GM23248 (cell line): ENCODE measurements around the gene ENTPD2. TPM values are rescaled to one million over a fixed set of nuclear protein-coding genes. Genes with fewer than 3 reads are reported as not detected.

Experiments
- DNase-seq: peaks from one replicate; pipeline ENCODE4 v3.0.0-alpha.2; 2015
- H2AFZ ChIP-seq: fragments of 200-600 bp; sonication (generic); 2 replicates; pipeline ENCODE4 v1.6.1; 2016; ENCODE audit warnings: antibody characterized with exemption
- H3F3A ChIP-seq: fragments of 200-600 bp; sonication (generic); 2 replicates; pipeline ENCODE4 v1.6.1; 2016; ENCODE audit warnings: mild to moderate bottlenecking, antibody characterized with exemption, mixed run types; ENCODE audit not compliant: insufficient read depth
- H3K27ac ChIP-seq: fragments of 200-600 bp; sonication (generic); 2 replicates; pipeline ENCODE4 v1.5.1; 2016; ENCODE audit warnings: mild to moderate bottlenecking
- H3K27me3 ChIP-seq: fragments of 200-600 bp; sonication (generic); replicated peaks from 2 replicates; pipeline ENCODE4 v1.6.1; 2016; ENCODE audit warnings: mild to moderate bottlenecking; ENCODE audit not compliant: insufficient read depth
- H3K36me3 ChIP-seq: fragments of 200-600 bp; sonication (generic); 2 replicates; pipeline ENCODE4 v1.6.1; 2016; ENCODE audit warnings: low read depth, mild to moderate bottlenecking
- H3K4me1 ChIP-seq: fragments of 200-600 bp; sonication (generic); 2 replicates; pipeline ENCODE4 v1.6.1; 2016; ENCODE audit warnings: mild to moderate bottlenecking; ENCODE audit not compliant: insufficient read depth
- H3K4me2 ChIP-seq: fragments of 200-600 bp; sonication (generic); one replicate; pipeline ENCODE4 v1.6.1; 2016; ENCODE audit warnings: mild to moderate bottlenecking; ENCODE audit not compliant: unreplicated experiment
- H3K4me3 ChIP-seq: fragments of 200-600 bp; sonication (generic); 2 replicates; pipeline ENCODE4 v1.5.1; 2016; ENCODE audit warnings: mild to moderate bottlenecking
- H3K79me2 ChIP-seq: fragments of 200-600 bp; sonication (generic); 2 replicates; pipeline ENCODE4 v1.6.1; 2016; ENCODE audit warnings: mild to moderate bottlenecking; ENCODE audit not compliant: insufficient read depth
- H3K9ac ChIP-seq: fragments of 200-600 bp; sonication (generic); 2 replicates; pipeline ENCODE4 v1.6.1; 2016; ENCODE audit warnings: mild to moderate bottlenecking
- H3K9me2 ChIP-seq: fragments of 200-600 bp; sonication (generic); 2 replicates; pipeline ENCODE4 v1.6.1; 2016; ENCODE audit warnings: mixed run types, mild to moderate bottlenecking, moderate library complexity; ENCODE audit not compliant: insufficient read depth
- H3K9me3 ChIP-seq: fragments of 200-600 bp; sonication (generic); one replicate; pipeline ENCODE4 v1.6.1; 2017; ENCODE audit warnings: low read depth
- H4K20me1 ChIP-seq: fragments of 200-600 bp; sonication (generic); 2 replicates; pipeline ENCODE4 v1.6.0; 2016; ENCODE audit not compliant: insufficient read depth
- EZH2 ChIP-seq: fragments of 200-600 bp; sonication (generic); IDR thresholded peaks from 2 replicates; pipeline ENCODE4 v1.6.1; 2018; ENCODE audit warnings: antibody characterized with exemption, mild to moderate bottlenecking; ENCODE audit not compliant: insufficient read depth, poor library complexity, severe bottlenecking
- EZH2phosphoT487 ChIP-seq: fragments of 200-600 bp; sonication (generic); IDR thresholded peaks from 2 replicates; pipeline ENCODE4 v1.6.1; 2018; ENCODE audit warnings: antibody characterized with exemption, moderate library complexity, mild to moderate bottlenecking, low read depth; ENCODE audit not compliant: insufficient read depth
- WGBS, 2 experiments: methylation state at CpG; one replicate each; pipeline ENCODE4 v1.1.6; 2015 to 2017; ENCODE audit warnings: low lambda C conversion rate in 2 of 2, low coverage in 1 of 2; ENCODE audit errors: missing lambda C conversion rate in 2 of 2; 5-methylcytosine and 5-hydroxymethylcytosine counted together
- in situ Hi-C: fragments of 300-500 bp; cut with MboI; formaldehyde crosslinking; loops from 2 replicates; pipeline ENCODE4 v1.15.0; 2020
- polyA plus RNA-seq: library from polyadenylated mRNA; unstranded; fragments of >200 nt; fragmentation: Nextera tagmentation; extraction: Ambion mirVana; gene quantifications from 2 replicates; pipeline ENCODE4 v1.2.1, GENCODE V29; 2016
- total RNA-seq: library from RNA; depleted of rRNA; stranded (reverse); fragments of >200 nt; shearing (Covaris generic); gene quantifications from 2 replicates; pipeline ENCODE4 v1.2.3, GENCODE V29; 2014

ENTPD2 gene
- total and polyA plus RNA-seq, 2 experiments from 2014 or later = not detected

GRCh38 chr9:137031904-137032640, 21.8 kb downstream of the ENTPD2 start, which contains the start of gene FUT7:
FUT7 (minus strand) TSS chr9:137032088; CDS start chr9:137031991, 97 bp downstream.
- Histone ChIP-seq H3K36me3 (no peaks in the 10 kb centered on the region), H3K27ac (no peak within 1 kb of the TSS), H2AFZ (no peak within 1 kb of the TSS), H3K4me1 (no peaks in the 10 kb centered on the region), H4K20me1 (no peaks in the 10 kb centered on the region), H3K27me3 (no peaks in the 10 kb centered on the region), H3K4me3 (no peak within 1 kb of the TSS), H3K9me3 (no peaks in the 10 kb centered on the region), H3F3A (no peaks in the 10 kb centered on the region), H3K79me2 (no peaks in the 10 kb centered on the region), H3K9ac (no peak within 1 kb of the TSS), H3K4me2 (no peak within 1 kb of the TSS), H3K9me2 (no peaks in the 10 kb centered on the region)
- TF ChIP-seq EZH2 (no peak), EZH2phosphoT487 (no peak)
- 71 to 75% methylated on average over 12 to 16 of the region's 16 CpGs for WGBS, 2 experiments
- in situ Hi-C loops = loop anchor here (10.0 kb wide), 1 partner anchor 257 kb away; no protein-coding TSS in a partner anchor
- DNase-seq = no peak

DNA sequence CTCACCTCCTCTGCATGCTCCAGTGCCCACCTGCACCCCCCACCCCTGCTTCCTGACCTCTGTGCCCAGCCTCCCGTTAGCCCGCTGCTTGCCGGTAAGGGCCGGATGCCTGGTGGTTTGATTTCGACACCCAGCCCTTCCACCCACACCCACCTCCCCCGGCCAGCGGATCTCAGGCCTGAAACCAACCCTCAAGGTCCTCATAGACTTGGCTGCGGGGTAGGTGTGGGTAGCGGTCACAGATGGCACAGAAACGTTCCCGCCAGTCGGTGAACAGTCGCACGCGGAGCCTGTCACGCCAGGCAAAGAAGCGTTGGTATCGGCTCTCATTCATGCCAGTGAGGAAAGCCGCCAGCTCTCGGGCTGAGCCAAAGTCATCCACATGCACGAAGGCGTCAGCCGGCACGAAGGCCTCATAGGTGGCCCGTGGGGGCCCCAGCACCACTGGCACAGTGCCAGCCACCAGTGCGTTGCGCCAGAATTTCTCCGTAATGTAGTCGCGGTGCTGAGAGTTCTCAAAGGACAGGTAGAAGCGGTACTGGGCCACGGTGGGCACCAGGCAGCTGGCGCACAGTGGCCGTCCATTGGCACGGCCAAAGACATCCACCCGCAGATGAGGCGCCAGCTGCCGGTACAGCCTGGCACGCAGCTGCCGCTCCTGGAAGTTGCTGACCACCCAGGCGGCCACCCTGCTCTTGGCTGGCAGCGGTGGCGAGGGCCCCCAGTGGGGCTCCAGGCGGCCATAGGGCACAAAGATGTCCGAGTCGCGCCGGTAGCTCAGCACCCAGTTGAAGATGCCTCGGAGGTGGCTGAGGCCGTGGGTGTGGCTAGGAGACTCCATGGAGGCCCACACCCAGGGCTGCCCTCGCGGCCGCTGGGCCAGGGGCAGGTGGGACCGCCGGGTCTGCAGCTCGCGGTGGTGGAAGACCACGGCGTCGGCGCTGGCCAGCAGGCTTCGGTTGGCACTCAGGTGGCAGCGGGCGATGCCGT, 23.0 kb downstream of the ENTPD2 start:
- Histone ChIP-seq H3K27ac (no peak overlapping the region), H3K9ac (no peak overlapping the region), H3F3A (no peaks in the 10 kb centered on the region), H3K9me2 (no peaks in the 10 kb centered on the region), H3K36me3 (no peaks in the 10 kb centered on the region), H4K20me1 (no peaks in the 10 kb centered on the region), H3K79me2 (no peaks in the 10 kb centered on the region), H3K4me3 (no peak overlapping the region), H3K4me2 (no peak overlapping the region), H3K27me3 (no peaks in the 10 kb centered on the region), H3K4me1 (no peaks in the 10 kb centered on the region), H3K9me3 (no peaks in the 10 kb centered on the region), H2AFZ (no peak overlapping the region)
- 89 to 93% methylated on average over 65 of the region's 65 CpGs for WGBS, 2 experiments
- no peak for DNase-seq
- in situ Hi-C loops = loop anchor here (10.0 kb wide), 1 partner anchor 256 kb away; no protein-coding TSS in a partner anchor
- TF ChIP-seq EZH2phosphoT487 = no peak
- no peak for TF ChIP-seq EZH2

- no peaks in the 10 kb centered on the region for H3K36me3 ChIP-seq
- no peaks in the 10 kb centered on the region for H3K9me2 ChIP-seq
- H3K27ac ChIP-seq = no peak overlapping the region
- WGBS, 2 experiments = 63 to 74% methylated on average over 10 to 15 of the region's 15 CpGs
- H2AFZ ChIP-seq = no peak overlapping the region
- H3K27me3 ChIP-seq = no peaks in the 10 kb centered on the region
- H3K9ac ChIP-seq = no peak overlapping the region
- no peaks in the 10 kb centered on the region for H3K4me1 ChIP-seq
- no peaks in the 10 kb centered on the region for H4K20me1 ChIP-seq
- H3K4me2 ChIP-seq = no peak overlapping the region
- H3K4me3 ChIP-seq = no peak overlapping the region
- H3K79me2 ChIP-seq = no peaks in the 10 kb centered on the region
- no peaks in the 10 kb centered on the region for H3K9me3 ChIP-seq
- in situ Hi-C loops = loop anchor here (10.0 kb wide), 1 partner anchor 255 kb away; no protein-coding TSS in a partner anchor
- no peak for TF ChIP-seq EZH2phosphoT487
- TF ChIP-seq EZH2 = no peak
- no peaks in the 10 kb centered on the region for H3F3A ChIP-seq
- no peak for DNase-seq
These were observed 23.9 kb downstream of the ENTPD2 start for GRCh38 chr9:137030006-137030405.
